Type B pancreatic cell (in vitro differentiated cells): ENCODE results near the gene UBQLN1. TPM values are rescaled to one million over a fixed set of nuclear protein-coding genes. Genes with fewer than 3 reads are reported as not detected.

Source experiments
- DNase-seq: peaks from one replicate; pipeline ENCODE4 v3.0.0; 2021; ENCODE audit warnings: mixed read lengths; ENCODE audit not compliant: unreplicated experiment; ENCODE audit errors: extremely low spot score
- H3K27ac Mint-ChIP-seq: 2 replicates; pipeline ENCODE4 v1.8.0; 2021; ENCODE audit warnings: mild to moderate bottlenecking, mixed read lengths
- H3K27me3 Mint-ChIP-seq: 2 replicates; pipeline ENCODE4 v1.8.0; 2021; ENCODE audit warnings: mixed read lengths
- H3K36me3 Mint-ChIP-seq: 2 replicates; pipeline ENCODE4 v1.8.0; 2021; ENCODE audit warnings: mixed read lengths
- H3K4me1 Mint-ChIP-seq: one replicate; pipeline ENCODE4 v1.8.0; 2021; ENCODE audit warnings: mixed read lengths; ENCODE audit not compliant: unreplicated experiment
- H3K4me3 Mint-ChIP-seq: 2 replicates; pipeline ENCODE4 v1.8.0; 2021; ENCODE audit warnings: mild to moderate bottlenecking, mixed read lengths
- H3K9me3 Mint-ChIP-seq: 2 replicates; pipeline ENCODE4 v1.8.0; 2021; ENCODE audit warnings: mixed read lengths
- CTCF ChIP-seq: fragments of 200-600 bp; sonication (generic); conservative IDR thresholded peaks from 2 replicates; pipeline ENCODE4 v1.5.0; 2021; ENCODE audit warnings: antibody characterized with exemption, mild to moderate bottlenecking
- total RNA-seq: library from RNA; stranded (reverse); gene quantifications from 2 replicates; pipeline ENCODE4 v1.2.1, GENCODE V29; 2021; ENCODE audit warnings: low replicate concordance

The UBQLN1 gene
- total RNA-seq, 1 donor from 2014 or later: 93.0 TPM

- Mint-ChIP-seq H3K27ac (no peak overlapping the region), H3K4me1 (peaks cover 33% of the 10 kb centered on the region), H3K4me3 (no peak overlapping the region), H3K9me3 (no peaks in the 10 kb centered on the region), H3K27me3 (no peaks in the 10 kb centered on the region), H3K36me3 (peaks cover 14% of the 10 kb centered on the region)
- no peak for TF ChIP-seq CTCF
- no peak for DNase-seq
Measured at GRCh38 chr9:83701286-83701685, 6.5 kb downstream of the UBQLN1 start.

GRCh38 chr9:83699615-83700014 is 8.1 kb downstream of the UBQLN1 start:
- H3K9me3 Mint-ChIP-seq: no peaks in the 10 kb centered on the region
- H3K4me1 Mint-ChIP-seq: peaks cover 26% of the 10 kb centered on the region
- no peak for TF ChIP-seq CTCF
- no peaks in the 10 kb centered on the region for H3K27me3 Mint-ChIP-seq
- no peak for DNase-seq
- no peak overlapping the region for H3K4me3 Mint-ChIP-seq
- no peak overlapping the region for H3K27ac Mint-ChIP-seq
- peaks cover 5% of the 10 kb centered on the region for H3K36me3 Mint-ChIP-seq

- Mint-ChIP-seq H3K27me3 (no peaks in the 10 kb centered on the region), H3K4me1 (peaks cover 26% of the 10 kb centered on the region), H3K9me3 (no peaks in the 10 kb centered on the region), H3K27ac (no peak overlapping the region), H3K4me3 (no peak overlapping the region), H3K36me3 (peaks cover 5% of the 10 kb centered on the region)
- no peak for TF ChIP-seq CTCF
- DNase-seq: no peak
Measured at GRCh38 chr9:83698976-83699585, 8.7 kb downstream of the UBQLN1 start.

GRCh38 chr9:83691492-83691891 is 16.3 kb downstream of the UBQLN1 start:
- TF ChIP-seq CTCF: no peak
- Mint-ChIP-seq H3K27me3 (no peaks in the 10 kb centered on the region), H3K4me1 (peaks cover 4% of the 10 kb centered on the region), H3K27ac (no peak overlapping the region), H3K36me3 (no peaks in the 10 kb centered on the region), H3K9me3 (no peaks in the 10 kb centered on the region), H3K4me3 (no peak overlapping the region)
- DNase-seq: no peak

- Mint-ChIP-seq H3K4me3 (no peak overlapping the region), H3K27ac (no peak overlapping the region), H3K4me1 (no peaks in the 10 kb centered on the region), H3K9me3 (no peaks in the 10 kb centered on the region), H3K36me3 (peaks cover 4% of the 10 kb centered on the region), H3K27me3 (no peaks in the 10 kb centered on the region)
- TF ChIP-seq CTCF: no peak
- no peak for DNase-seq
Measured at GRCh38 chr9:83688921-83689320, 18.8 kb downstream of the UBQLN1 start.

GRCh38 chr9:83681490-83681889 is 26.3 kb downstream of the UBQLN1 start:
- DNase-seq: no peak
- peaks cover 35% of the 10 kb centered on the region for H3K36me3 Mint-ChIP-seq
- H3K9me3 Mint-ChIP-seq: no peaks in the 10 kb centered on the region
- H3K27me3 Mint-ChIP-seq: no peaks in the 10 kb centered on the region
- no peaks in the 10 kb centered on the region for H3K4me1 Mint-ChIP-seq
- H3K4me3 Mint-ChIP-seq: no peak overlapping the region
- H3K27ac Mint-ChIP-seq: no peak overlapping the region
- no peak for TF ChIP-seq CTCF
